Anterior cingulate cortex (tissue), 58 donors: ENCODE results near the gene GMDS.

Experiments
- DNase-seq, 58 donors: peaks; one replicate each; lab custom pipeline; 2025; lab: John Stamatoyannopoulos, UW

GMDS gene

GRCh38 chr6:1652842-1653241, 592.6 kb downstream of the GMDS start:
- no peak for DNase-seq

GRCh38 chr6:1651362-1651761, 594.0 kb downstream of the GMDS start:
- DNase-seq, result no peak

- no peak for DNase-seq
Measured at GRCh38 chr6:1645466-1646185, 599.8 kb downstream of the GMDS start.

GRCh38 chr6:1644516-1645060, 600.8 kb downstream of the GMDS start:
- DNase-seq, result no peak

- DNase-seq, result no peak
Measured at GRCh38 chr6:1643830-1644445, 601.5 kb downstream of the GMDS start.

- DNase-seq, result no peak
Measured at GRCh38 chr6:1643111-1643510, 602.3 kb downstream of the GMDS start.

- no peak for DNase-seq
Measured at GRCh38 chr6:1641343-1641885, 604.0 kb downstream of the GMDS start.

- DNase-seq, result no peak
Measured at GRCh38 chr6:1640476-1640875, 604.9 kb downstream of the GMDS start.

GRCh38 chr6:1639430-1639829, 606.0 kb downstream of the GMDS start:
- DNase-seq, result no peak

GRCh38 chr6:1636971-1637871, 608.2 kb downstream of the GMDS start:
- no peak for DNase-seq

GRCh38 chr6:1636272-1636825, 609.1 kb downstream of the GMDS start:
- DNase-seq, result no peak

- no peak for DNase-seq
Measured at GRCh38 chr6:1635305-1636010, 609.9 kb downstream of the GMDS start.

- DNase-seq, result no peak
Measured at GRCh38 chr6:1634081-1634480, 611.3 kb downstream of the GMDS start.

- no peak for DNase-seq
Measured at GRCh38 chr6:1633366-1634021, 611.9 kb downstream of the GMDS start.

- DNase-seq, result no peak
Measured at GRCh38 chr6:1631251-1631650, 614.2 kb downstream of the GMDS start.

GRCh38 chr6:1630771-1631217, 614.6 kb downstream of the GMDS start:
- DNase-seq, result no peak

- no peak for DNase-seq
Measured at GRCh38 chr6:1630212-1630770, 615.1 kb downstream of the GMDS start.

- DNase-seq, result no peak
Measured at GRCh38 chr6:1629316-1629715, 616.1 kb downstream of the GMDS start.
